Stimulated activated CD4-positive, alpha-beta T cell treated with anti-CD3 and anti-CD28 coated beads, TNF-alpha, amount 100 ng/mL, for 4 hours (primary cell): Measurements from ENCODE around the gene CHMP1B.

Experiments
- DNase-seq, 3 experiments: peaks; one replicate each; pipeline ENCODE4 v3.0.0-alpha.2; 2020; ENCODE audit warnings: low read depth in 3 of 3

Gene CHMP1B

GRCh38 chr18:11902522-11903292 is 51.5 kb downstream of the CHMP1B start:
- DNase-seq, result no peak
